ENCODE measurements around the gene SUB1. TPM values are rescaled to one million over a fixed set of nuclear protein-coding genes. Genes with fewer than 3 reads are reported as not detected.
A peak's percentile ranks its signal among the peaks of the same experiment; 100 is the strongest.
"Not testable (repeated sequence)": the region's sequence is repeated elsewhere in the genome, so short reads cannot be mapped to it uniquely, and the experiment has no call there.

The SUB1 gene
- total RNA-seq, 1 donor from 2014 or later = 383 TPM

DNA sequence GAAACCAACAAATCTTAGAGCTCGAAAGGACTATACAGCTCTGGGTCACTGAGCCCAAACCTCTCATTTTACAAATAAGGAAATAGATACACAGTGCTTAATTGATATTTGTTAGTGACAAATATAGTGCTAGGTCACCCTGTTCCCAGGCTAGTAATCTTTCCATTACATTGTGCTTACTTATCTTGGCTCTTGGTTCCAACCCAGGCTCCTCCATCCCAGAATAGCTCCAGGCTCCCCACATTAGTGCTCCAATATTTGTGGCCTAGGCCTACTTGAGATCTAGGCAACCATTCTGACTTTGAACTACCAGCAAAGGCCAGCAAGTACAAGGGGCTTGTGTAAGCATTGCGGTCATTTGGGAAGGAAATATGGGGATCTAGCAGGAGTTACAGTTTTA lies 21.7 kb upstream of the SUB1 start:
- no peak for DNase-seq (ENCODE audit: low spot score in 2 of 2)
- FAIRE-seq = no peak

DNA sequence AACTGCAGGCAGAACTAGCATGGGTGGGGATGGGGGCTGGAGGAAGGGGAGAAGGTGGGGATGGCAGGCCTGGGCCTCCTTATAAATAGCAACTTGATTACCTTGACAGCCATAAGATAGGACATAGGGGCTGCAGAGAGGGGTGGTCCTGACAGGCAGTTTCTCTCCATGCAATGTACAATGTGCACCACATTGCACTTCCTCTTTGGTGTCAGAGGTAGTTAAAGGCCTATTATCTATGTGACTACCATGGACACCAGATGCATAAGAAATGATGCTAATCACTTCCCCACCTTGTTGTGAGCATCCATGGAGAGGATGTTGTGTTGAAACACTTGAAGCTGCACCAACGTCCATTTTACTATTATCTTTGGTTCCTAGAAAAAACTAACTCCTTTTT lies 20.2 kb upstream of the SUB1 start:
- DNase-seq (ENCODE audit: low spot score in 2 of 2) = no peak
- no peak for FAIRE-seq

GRCh38 chr5:32566319-32567111 lies 18.8 kb upstream of the SUB1 start:
- FAIRE-seq = no peak
- no peak for DNase-seq (ENCODE audit: low spot score in 2 of 2)

GRCh38 chr5:32571128-32571527 lies 14.2 kb upstream of the SUB1 start:
- FAIRE-seq (no peak), DNase-seq (ENCODE audit: low spot score in 2 of 2) (no peak)

GRCh38 chr5:32572778-32573480 lies 12.4 kb upstream of the SUB1 start:
- DNase-seq (ENCODE audit: low spot score in 2 of 2) (no peak), FAIRE-seq (no peak)

DNA sequence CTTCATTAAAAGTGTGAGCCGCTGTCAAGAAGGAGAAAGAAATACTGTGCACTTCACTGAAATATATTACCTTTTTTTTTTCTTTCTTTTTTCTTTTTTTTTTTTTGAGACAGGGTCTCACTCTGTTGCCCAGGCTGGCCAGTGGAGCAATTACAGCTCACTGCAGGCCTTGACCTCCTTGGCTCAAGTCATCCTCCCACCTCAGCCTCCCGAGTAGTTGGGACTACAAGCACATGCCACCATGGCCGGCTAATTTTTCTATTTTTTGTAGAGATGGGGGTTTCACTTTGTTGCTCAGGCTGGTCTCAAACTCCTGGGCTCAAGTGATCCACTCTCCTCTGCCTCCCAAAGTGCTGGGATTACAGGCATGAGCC lies 11.9 kb upstream of the SUB1 start:
- not testable (repeated sequence) for FAIRE-seq; DNase-seq (ENCODE audit: low spot score in 2 of 2)

GRCh38 chr5:32574540-32575175 lies 10.7 kb upstream of the SUB1 start:
- DNase-seq (ENCODE audit: low spot score in 2 of 2) (no peak), FAIRE-seq (no peak)

GRCh38 chr5:32578363-32578762 lies 7.0 kb upstream of the SUB1 start:
- FAIRE-seq = no peak
- DNase-seq (ENCODE audit: low spot score in 2 of 2) = no peak

DNA sequence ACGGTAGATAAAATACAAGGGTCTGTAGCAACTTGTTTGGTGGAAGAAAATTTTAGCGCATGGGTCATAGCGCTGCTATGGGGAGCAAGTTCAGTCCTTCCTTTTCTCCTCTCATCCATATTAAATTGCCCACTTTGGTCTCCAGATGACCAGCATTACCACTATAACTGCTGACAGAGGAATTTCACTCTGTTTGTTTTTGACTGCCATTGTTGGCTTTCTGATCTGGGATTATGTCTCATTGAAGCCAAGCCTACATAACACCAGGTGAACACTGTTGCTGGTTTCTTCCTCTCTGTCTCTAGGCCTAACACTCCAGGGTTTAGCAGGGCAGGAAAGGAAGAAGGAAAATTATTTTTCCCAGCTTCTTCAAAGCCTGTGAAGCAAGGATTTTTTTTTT lies 6.6 kb upstream of the SUB1 start:
- DNase-seq (ENCODE audit: low spot score in 2 of 2) = no peak
- no peak for FAIRE-seq

GRCh38 chr5:32581010-32581785 lies 4.2 kb upstream of the SUB1 start:
- DNase-seq (ENCODE audit: low spot score in 2 of 2) = no peak
- no peak for FAIRE-seq

- no peak for FAIRE-seq
- no peak for DNase-seq (ENCODE audit: low spot score in 2 of 2)
Observed at GRCh38 chr5:32583582-32584232, 1.6 kb upstream of the SUB1 start.

DNA sequence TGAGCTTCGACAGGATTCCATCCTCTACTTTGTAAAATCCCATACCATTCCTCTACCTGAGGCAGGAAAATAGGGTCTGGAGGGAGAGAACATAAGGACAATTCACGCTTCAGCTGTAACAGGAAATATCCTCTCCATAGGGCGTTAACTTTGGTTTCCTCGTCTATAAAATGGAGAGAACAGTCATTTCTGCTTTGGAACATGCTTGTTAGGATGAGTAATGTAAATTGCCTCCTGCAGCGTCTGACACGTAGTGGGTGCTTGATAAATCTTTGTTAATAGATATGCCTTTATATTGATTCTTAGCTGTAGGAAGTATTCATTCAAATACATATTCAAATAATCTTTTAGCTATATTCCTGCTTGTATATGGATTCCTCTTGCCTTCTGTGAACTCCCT lies 711 bp upstream of the SUB1 start:
- FAIRE-seq (no peak), DNase-seq (ENCODE audit: low spot score in 2 of 2) (no peak)

DNA sequence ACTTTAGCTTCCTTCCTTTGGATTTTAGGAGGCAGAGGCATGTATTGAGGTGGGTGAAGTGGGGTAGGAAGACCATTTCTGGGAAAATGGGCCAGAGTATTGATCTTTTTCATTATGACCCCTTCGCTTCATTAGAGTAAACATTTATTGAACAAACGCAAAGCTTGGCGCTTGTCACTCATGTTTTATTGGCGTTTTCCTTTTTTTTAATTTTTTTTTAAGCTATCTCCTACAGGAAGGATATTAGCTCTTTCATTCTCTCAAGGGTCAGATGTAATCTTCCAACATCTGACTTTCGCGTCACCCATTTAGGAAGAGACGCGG lies 273 bp upstream of the SUB1 start:
- no peak for FAIRE-seq
- no peak for DNase-seq (ENCODE audit: low spot score in 2 of 2)

DNA sequence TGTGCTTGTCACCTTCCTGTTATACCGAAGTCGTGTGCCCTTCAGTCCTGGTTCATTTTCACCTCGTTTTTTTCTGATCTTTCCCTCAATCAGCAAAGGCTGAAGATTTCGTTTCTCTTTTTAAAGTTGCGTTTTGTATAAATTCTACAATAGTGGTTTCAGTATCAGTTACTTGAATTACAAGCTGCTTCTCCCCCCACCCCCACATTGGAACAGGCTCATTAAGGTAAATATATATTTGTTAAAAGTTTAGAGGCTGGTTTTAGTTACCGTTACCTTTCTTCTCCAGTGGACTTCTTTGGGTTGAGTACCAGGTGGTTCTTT lies 881 bp downstream of the SUB1 start:
- FAIRE-seq = no peak
- no peak for DNase-seq (ENCODE audit: low spot score in 2 of 2)

GRCh38 chr5:32587067-32587551 lies 1.8 kb downstream of the SUB1 start:
- DNase-seq (ENCODE audit: low spot score in 2 of 2) = no peak
- FAIRE-seq = no peak

- DNase-seq (ENCODE audit: low spot score in 2 of 2) (no peak), FAIRE-seq (no peak)
Observed at GRCh38 chr5:32589416-32589815, 4.1 kb downstream of the SUB1 start.

- FAIRE-seq = peak; percentile 74
Observed at GRCh38 chr5:32589942-32590869, 4.8 kb downstream of the SUB1 start.

DNA sequence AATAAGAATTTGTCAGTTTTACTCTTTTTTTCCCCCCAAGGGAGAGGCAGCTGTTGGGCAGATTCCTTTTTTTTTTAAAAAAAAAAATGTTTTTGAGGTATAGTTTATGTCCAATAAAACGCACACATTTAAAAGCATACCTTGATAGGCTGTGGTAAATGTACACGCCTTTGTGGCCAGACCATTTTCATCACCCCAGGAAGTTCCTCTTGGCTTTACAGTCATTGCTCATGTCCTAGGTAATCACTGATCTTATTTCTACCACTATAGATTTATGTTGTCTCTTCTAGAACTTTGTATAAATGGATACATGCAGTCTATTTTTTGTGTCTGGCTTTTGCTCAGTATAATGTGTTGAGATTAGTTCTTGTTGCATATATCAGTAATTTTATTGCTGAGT lies 9.8 kb downstream of the SUB1 start:
- DNase-seq (ENCODE audit: low spot score in 2 of 2) = no peak
- FAIRE-seq = no peak

More at GRCh38 chr5:32589942-32590869, 4.8 kb downstream of the SUB1 start:
- DNase-seq (ENCODE audit: low spot score in 2 of 2) = no peak

DNA sequence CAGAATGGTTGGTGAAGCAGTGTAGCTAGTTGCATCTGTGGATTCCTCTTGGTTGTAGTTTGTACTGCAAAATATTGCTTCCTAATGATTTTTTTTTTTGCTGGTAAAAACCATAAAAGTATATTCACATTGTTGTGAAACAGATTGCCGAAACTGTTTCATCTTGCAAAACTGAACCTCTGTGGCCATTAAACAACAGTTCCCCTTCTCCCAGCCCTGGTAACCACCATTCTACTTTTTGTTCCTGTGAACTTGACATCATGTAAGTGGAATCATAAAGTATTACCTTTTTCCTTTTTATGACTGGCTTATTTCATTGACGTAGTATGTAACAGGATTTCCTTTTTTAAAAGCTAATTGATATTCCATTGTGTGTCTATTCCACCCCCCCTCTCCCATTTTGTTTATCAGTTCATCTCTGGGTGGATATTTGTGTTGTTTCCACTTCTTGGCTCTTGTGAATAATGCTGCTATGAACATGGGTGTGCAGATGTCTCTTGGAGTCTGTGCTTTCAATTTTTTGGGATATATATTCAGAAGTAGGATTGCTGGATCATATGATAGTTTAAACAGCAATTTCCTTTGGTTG lies 11.8 kb downstream of the SUB1 start:
- FAIRE-seq = no peak

More for the DNA sequence above, 11.8 kb downstream of the SUB1 start:
- no peak for DNase-seq (ENCODE audit: low spot score in 2 of 2)

Data from frontal cortex (tissue), 4 donors.